A172 (cell line): ENCODE results near the gene AURKA. TPM values are rescaled to one million over a fixed set of nuclear protein-coding genes. Genes with fewer than 3 reads are reported as not detected.

Experiments
- total RNA-seq: library from RNA; depleted of rRNA; stranded (reverse); fragments of >200 nt; shearing (Covaris generic); gene quantifications from 2 replicates; pipeline ENCODE4 v1.2.3, GENCODE V29; 2014; rRNA removed

The AURKA gene
- total RNA-seq, 1 experiment from 2014 or later, result 137 TPM

Other genes starting within 250 kb of the AURKA start
- not detected in 2 replicates for gene MC3R, start 143.5 kb downstream of the AURKA start, total RNA-seq
- gene FAM210B, start 33.2 kb downstream of the AURKA start, total RNA-seq, result 40.1 and 42.3 TPM in 2 replicates
- gene CSTF1, start 430 bp upstream of the AURKA start, total RNA-seq, result 48.7 and 68.4 TPM in 2 replicates
- gene CASS4, start 20.0 kb upstream of the AURKA start, total RNA-seq, result not detected in 2 replicates
- gene RTF2, start 76.4 kb upstream of the AURKA start, total RNA-seq, result 122 and 131 TPM in 2 replicates
- not detected in 2 replicates for gene FAM209A, start 132.5 kb upstream of the AURKA start, total RNA-seq
- gene FAM209B, start 141.0 kb upstream of the AURKA start, total RNA-seq, result not detected in 2 replicates
- 1.9 and 2.0 TPM in 2 replicates for gene TFAP2C, start 237.1 kb upstream of the AURKA start, total RNA-seq